Subcutaneous adipose tissue (tissue), 4 donors: ENCODE data around the gene BICD2. TPM values are rescaled to one million over a fixed set of nuclear protein-coding genes. Genes with fewer than 3 reads are reported as not detected.

Experiments used
- total RNA-seq, 4 donors: library from RNA; depleted of rRNA; stranded (reverse); fragments of >200 nt; gene quantifications; one replicate each; pipeline ENCODE4 v1.1.0, GENCODE V29; 2016
- TF ChIP-seq, protein P1 (sequence below): fragments of 450-650 bp; IDR thresholded peaks from one replicate; pipeline ENCODE4 v1.5.1; 2016; ENCODE audit warnings: low read depth, mild to moderate bottlenecking, control low read depth, antibody characterized with exemption, moderate library complexity

Gene BICD2
- total RNA-seq, 4 donors from 2014 or later = 22.3 to 42.3 (median 37.2) TPM

DNA sequence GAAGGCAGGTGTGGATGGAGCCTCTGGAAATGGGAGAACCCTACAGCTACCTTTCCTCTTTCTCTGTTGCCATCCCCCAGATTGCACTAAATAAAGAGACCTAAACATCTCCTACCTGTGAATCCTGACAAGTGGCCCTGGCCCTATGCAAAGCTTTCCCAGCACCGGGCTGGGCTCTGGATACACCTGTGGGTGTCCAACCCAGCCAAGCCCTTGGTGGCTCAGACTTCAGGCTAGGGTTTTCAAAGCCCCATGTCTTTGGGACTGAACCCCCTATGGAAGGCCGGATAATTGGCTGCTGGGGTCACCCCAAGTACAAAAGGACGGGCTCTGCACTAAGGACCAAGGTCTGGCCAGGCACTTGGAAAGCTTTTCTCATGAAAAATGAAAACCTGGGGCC is 50.6 kb downstream of the BICD2 start:
- TF ChIP-seq, protein P1, sequence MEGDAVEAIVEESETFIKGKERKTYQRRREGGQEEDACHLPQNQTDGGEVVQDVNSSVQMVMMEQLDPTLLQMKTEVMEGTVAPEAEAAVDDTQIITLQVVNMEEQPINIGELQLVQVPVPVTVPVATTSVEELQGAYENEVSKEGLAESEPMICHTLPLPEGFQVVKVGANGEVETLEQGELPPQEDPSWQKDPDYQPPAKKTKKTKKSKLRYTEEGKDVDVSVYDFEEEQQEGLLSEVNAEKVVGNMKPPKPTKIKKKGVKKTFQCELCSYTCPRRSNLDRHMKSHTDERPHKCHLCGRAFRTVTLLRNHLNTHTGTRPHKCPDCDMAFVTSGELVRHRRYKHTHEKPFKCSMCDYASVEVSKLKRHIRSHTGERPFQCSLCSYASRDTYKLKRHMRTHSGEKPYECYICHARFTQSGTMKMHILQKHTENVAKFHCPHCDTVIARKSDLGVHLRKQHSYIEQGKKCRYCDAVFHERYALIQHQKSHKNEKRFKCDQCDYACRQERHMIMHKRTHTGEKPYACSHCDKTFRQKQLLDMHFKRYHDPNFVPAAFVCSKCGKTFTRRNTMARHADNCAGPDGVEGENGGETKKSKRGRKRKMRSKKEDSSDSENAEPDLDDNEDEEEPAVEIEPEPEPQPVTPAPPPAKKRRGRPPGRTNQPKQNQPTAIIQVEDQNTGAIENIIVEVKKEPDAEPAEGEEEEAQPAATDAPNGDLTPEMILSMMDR = no peak

DNA sequence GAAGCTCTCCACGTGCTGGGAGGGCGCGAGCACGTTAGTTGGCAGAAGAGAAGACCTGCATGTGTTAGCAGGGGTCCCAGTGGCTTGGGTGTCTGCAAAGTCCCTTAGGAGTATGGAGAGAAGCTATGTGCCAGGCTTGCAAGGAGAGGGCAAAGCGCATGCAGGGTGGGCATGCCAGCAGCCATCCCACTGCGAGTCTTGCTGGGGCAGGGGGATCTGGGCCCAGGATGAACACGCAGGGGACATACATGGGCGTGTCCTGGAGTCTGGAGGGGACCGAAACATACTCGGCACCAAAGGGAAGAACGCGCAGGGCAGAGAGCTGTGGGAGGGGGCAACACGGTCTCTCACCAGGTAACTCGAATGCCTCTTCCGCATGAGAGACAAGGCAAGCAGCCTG is 51.1 kb downstream of the BICD2 start:
- TF ChIP-seq, protein P1 = no peak

DNA sequence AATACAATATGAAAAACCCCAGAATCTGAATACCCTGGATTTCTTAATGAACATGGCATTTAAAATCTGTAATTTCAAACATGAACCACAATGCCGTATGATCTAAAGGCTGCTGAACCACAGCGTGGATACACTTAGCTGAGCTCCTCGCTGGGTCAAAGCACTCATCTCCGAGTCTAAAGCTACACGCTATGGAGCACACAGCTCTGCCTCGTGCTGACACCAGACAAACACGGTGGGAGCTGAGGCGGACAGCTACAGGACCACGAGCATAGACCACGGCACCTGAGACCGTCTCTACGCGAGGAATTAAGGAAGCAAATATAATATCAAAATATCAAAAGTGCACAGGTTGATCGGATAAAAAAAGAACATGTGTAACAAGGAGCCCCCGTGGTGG is 51.9 kb downstream of the BICD2 start:
- TF ChIP-seq, protein P1 = no peak

DNA sequence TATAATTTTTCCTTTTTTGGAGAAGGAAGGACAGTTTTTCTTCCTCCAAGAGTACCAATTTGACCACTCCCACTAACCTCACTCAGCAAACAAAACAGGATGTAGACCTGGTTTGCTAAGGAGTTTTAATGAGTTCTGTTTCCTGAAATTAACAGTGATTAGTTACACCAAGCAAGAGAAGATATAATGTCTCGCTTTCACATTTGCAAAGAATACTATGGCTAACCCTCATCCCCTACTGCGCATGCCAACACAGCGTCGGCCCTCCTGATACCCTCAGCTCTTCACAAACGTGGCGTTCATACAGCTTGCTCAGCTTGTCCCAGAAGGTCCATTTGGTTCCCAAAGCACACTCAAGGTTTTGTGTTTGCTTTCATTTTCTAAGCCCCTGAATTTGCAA is 52.8 kb downstream of the BICD2 start:
- TF ChIP-seq, protein P1 = no peak

DNA sequence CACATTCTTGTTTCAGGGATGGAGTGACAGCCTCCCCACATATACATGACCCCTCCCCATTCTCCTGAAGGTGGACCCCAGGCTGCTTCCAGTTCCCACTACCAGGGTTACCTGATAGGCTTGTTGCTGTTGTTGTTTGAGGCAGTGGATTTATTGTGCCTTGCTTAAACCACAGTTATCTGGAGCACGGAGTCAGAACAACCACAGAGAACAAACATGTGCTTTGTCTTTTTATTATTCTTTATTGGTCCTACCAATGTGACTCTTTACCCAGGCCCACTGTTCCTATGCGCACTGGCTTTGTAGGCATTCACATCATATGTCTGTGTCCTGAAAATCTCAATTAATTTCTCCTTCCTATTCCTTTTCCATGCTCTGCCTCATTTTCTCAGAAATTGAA is 53.5 kb downstream of the BICD2 start:
- TF ChIP-seq, protein P1 = no peak

DNA sequence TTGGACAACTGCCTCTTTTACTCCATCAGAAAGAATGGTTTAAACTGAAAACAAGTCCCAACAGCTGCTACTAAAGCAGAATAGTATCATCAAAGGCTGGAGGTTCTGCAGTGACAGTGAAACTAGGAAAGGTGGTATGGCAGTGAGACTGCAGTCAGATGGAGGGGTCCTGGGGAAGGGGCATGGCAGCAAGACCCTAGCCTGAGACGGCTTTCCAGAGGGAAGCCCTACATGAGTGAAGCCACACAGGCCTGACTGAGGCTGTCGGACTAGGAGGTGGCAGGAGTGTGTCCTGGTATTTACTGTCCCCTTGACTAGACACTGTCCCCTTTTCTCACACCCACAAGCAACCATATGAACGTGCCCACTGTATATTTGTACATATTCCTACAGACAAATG is 54.3 kb downstream of the BICD2 start:
- TF ChIP-seq, protein P1 = no peak

DNA sequence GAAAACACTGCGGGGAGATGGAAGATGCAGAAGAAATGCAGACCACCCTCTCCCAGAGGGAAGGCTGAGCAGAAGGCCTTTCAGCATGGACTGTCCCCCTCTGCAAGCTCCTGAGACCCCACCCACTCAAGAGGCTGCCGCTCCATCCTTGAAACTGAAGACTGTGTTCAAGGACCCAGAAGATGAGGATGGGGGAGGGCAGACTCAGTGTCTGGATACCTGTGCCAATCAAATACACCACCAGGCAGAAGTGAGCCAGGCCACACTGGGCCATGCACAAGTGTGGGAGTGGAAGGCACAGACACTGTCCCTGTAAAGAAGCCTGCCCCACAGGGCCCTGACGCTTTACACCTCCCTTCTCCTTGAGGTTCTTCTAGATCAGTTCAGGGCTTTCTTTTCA is 54.7 kb downstream of the BICD2 start:
- TF ChIP-seq, protein P1 = no peak
